Keratinocyte (primary cell): Measurements from ENCODE around the gene SATB2. TPM values are rescaled to one million over a fixed set of nuclear protein-coding genes. Genes with fewer than 3 reads are reported as not detected.

Source experiments
- DNase-seq: peaks from one replicate; pipeline ENCODE4 v3.0.0-alpha.2; 2011; ENCODE audit warnings: low read depth, missing footprints, low spot score
- FAIRE-seq: peaks from 2 replicates; lab custom pipeline; 2011; peaks lifted over from hg19 to GRCh38; lab: Jason Lieb, UNC
- H2AFZ ChIP-seq: 2 replicates; pipeline ENCODE4 v1.6.0; 2012; ENCODE audit warnings: low read length, control low read depth, inconsistent platforms; ENCODE audit not compliant: control insufficient read depth
- H3K27ac ChIP-seq: 2 replicates; pipeline ENCODE4 v1.5.1; 2011; ENCODE audit warnings: low read length; ENCODE audit not compliant: control insufficient read depth, insufficient read depth
- H3K27me3 ChIP-seq: 3 replicates; pipeline ENCODE4 v1.6.0; 2011; ENCODE audit warnings: low read length; ENCODE audit not compliant: control insufficient read depth, insufficient read depth; ENCODE audit errors: extremely low read depth
- H3K36me3 ChIP-seq, 2 experiments: 2 replicates in 1 of 2; 3 replicates in 1 of 2; pipeline ENCODE4 v1.5.1; 2011; ENCODE audit warnings: low read length in 2 of 2, mild to moderate bottlenecking in 1 of 2; ENCODE audit not compliant: control insufficient read depth in 2 of 2, insufficient read depth in 2 of 2; ENCODE audit errors: extremely low read depth in 1 of 2
- H3K4me1 ChIP-seq: 3 replicates; pipeline ENCODE4 v1.5.1; 2011; ENCODE audit warnings: low read length; ENCODE audit not compliant: control insufficient read depth, insufficient read depth; ENCODE audit errors: extremely low read depth
- H3K4me2 ChIP-seq: 3 replicates; pipeline ENCODE4 v1.6.0; 2011; ENCODE audit warnings: low read depth, low read length; ENCODE audit not compliant: control insufficient read depth, insufficient read depth; ENCODE audit errors: extremely low read depth
- H3K4me3 ChIP-seq, 3 experiments: fragments of 200-600 bp in 1 of 3; sonication (generic) in 1 of 3; 2 replicates in 2 of 3; 3 replicates in 1 of 3; pipeline ENCODE4 v1.5.1; 2011 to 2016; ENCODE audit warnings: low read length in 3 of 3, mild to moderate bottlenecking in 3 of 3, control low read depth in 2 of 3, inconsistent platforms in 1 of 3, low read depth in 1 of 3, mixed read lengths in 1 of 3, mixed run types in 1 of 3, moderate library complexity in 1 of 3; ENCODE audit not compliant: control insufficient read depth in 2 of 3, insufficient read depth in 2 of 3; ENCODE audit errors: extremely low read depth in 1 of 3
- H3K79me2 ChIP-seq: 2 replicates; pipeline ENCODE4 v1.6.0; 2012; ENCODE audit warnings: low read length; ENCODE audit not compliant: control insufficient read depth, insufficient read depth
- H3K9ac ChIP-seq: 3 replicates; pipeline ENCODE4 v1.6.0; 2011; ENCODE audit warnings: low read length; ENCODE audit not compliant: control insufficient read depth, insufficient read depth; ENCODE audit errors: extremely low read depth
- H3K9me1 ChIP-seq: 3 replicates; pipeline ENCODE4 v1.6.0; 2011; ENCODE audit warnings: low read length; ENCODE audit not compliant: control insufficient read depth, insufficient read depth; ENCODE audit errors: extremely low read depth
- H3K9me3 ChIP-seq: 2 replicates; pipeline ENCODE4 v1.5.1; 2012; ENCODE audit warnings: low read depth, low read length; ENCODE audit not compliant: control insufficient read depth
- H4K20me1 ChIP-seq: 3 replicates; pipeline ENCODE4 v1.6.0; 2011; ENCODE audit warnings: low read length; ENCODE audit not compliant: control insufficient read depth, insufficient read depth; ENCODE audit errors: extremely low read depth
- CTCF ChIP-seq, 3 experiments: IDR thresholded peaks in 1 of 3; conservative IDR thresholded peaks in 1 of 3; optimal IDR thresholded peaks in 1 of 3; 2 replicates in 2 of 3; 3 replicates in 1 of 3; pipeline versions ENCODE3 to v1.5.1; 2011; ENCODE audit warnings: low read length in 3 of 3, mild to moderate bottlenecking in 3 of 3, moderate library complexity in 2 of 3, control low read depth in 1 of 3, inconsistent platforms in 1 of 3; ENCODE audit not compliant: insufficient read depth in 2 of 3; ENCODE audit errors: extremely low read depth in 1 of 3
- EZH2 ChIP-seq: IDR thresholded peaks from one replicate; pipeline ENCODE4 v1.6.1; 2012; ENCODE audit warnings: inconsistent platforms, mild to moderate bottlenecking, low read length, moderate library complexity
- dilution Hi-C: fragments of 300-500 bp; cut with MboI; formaldehyde crosslinking; loops from one replicate; pipeline ENCODE4 v1.7.0; 2020; ENCODE audit warnings: low sequenced_read_pairs; ENCODE audit not compliant: extremely low pct_ligation_motif_present
- polyA plus RNA-seq, 5 experiments: library from polyadenylated mRNA; depleted of rRNA in 3 of 5; stranded (reverse) in 3 of 5; stranded (forward) in 1 of 5; unstranded in 1 of 5; fragments of >200 nt; gene quantifications; 1 replicate in 1 of 5; 2 replicates in 3 of 5; 3 replicates in 1 of 5; pipeline versions ENCODE4 v1.2.1 to v1.2.3, GENCODE V29; 2011 to 2012; ENCODE audit warnings: missing spikeins in 2 of 5, low read depth in 1 of 5, low replicate concordance in 1 of 5

SATB2 gene
- polyA plus RNA-seq, 1 donor (not counting 4 experiments of a cell fraction or from before 2014, with no cell fraction given): 1.4 TPM

DNA sequence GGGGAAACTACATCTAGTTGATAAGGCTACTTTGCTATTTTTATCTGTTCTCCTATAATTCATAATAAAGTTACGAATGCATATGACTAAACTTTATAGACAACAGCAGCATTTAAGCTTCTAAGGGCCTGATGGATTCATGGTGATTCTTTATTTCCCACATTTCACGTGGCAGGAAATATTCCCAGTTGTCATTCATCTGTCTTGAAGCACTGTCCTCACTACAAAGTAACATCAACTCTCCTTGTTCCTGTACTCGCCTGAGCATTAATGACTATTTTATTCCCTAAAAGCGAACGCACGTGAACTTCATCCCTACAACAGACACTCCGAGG, 2.6 kb downstream of the SATB2 start:
- H3K4me2 ChIP-seq: peak overlapping the region; percentile 67
- H3K9me3 ChIP-seq: no peaks in the 10 kb centered on the region
- dilution Hi-C loops: no loop called here
- peak overlapping the region in 2 of 3 experiments; percentile 33 to 49 for H3K4me3 ChIP-seq
- H3K9ac ChIP-seq: no peak overlapping the region
- no peaks in the 10 kb centered on the region for H3K9me1 ChIP-seq
- TF ChIP-seq CTCF (optimal IDR thresholded peaks at IDR 0.05 in 1 of 3, IDR thresholded peaks at IDR 0.05 in 1 of 3, conservative IDR thresholded peaks at IDR 0.05 in 1 of 3; ENCODE audit: extremely low read depth in 1 of 3, insufficient read depth in 2 of 3, low read length in 3 of 3) (no peak), EZH2 (no peak)
- no peak overlapping the region for H3K27ac ChIP-seq
- H3K36me3 ChIP-seq: no peaks in the 10 kb centered on the region
- peaks cover 13% of the 10 kb centered on the region for H3K4me1 ChIP-seq
- no peak for FAIRE-seq
- H4K20me1 ChIP-seq: no peaks in the 10 kb centered on the region
- no peak for DNase-seq
- no peaks in the 10 kb centered on the region for H3K79me2 ChIP-seq
- peaks cover 37% of the 10 kb centered on the region for H3K27me3 ChIP-seq
- H2AFZ ChIP-seq: peak overlapping the region; percentile 56

DNA sequence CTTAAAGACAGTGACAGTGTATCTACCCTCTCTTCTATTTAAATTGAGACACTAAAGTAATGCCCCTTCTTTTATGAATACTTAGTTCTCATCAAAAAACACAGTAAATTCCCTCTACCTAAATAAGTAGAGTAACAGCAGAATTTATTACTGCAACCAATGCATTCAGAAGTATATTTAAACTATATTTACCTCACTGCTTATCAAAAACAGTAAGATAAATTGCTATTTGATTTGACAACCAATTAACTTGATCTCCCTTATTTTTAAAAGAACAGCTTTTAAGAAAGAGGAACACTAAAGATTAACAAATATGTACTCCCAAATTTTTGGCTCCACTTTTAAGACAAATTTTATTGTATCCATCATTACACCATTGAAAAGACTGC, 4.8 kb downstream of the SATB2 start:
- no peaks in the 10 kb centered on the region for H3K36me3 ChIP-seq
- no peaks in the 10 kb centered on the region for H3K79me2 ChIP-seq
- H3K27ac ChIP-seq: no peak overlapping the region
- TF ChIP-seq EZH2 (no peak), CTCF (optimal IDR thresholded peaks at IDR 0.05 in 1 of 3, IDR thresholded peaks at IDR 0.05 in 1 of 3, conservative IDR thresholded peaks at IDR 0.05 in 1 of 3; ENCODE audit: extremely low read depth in 1 of 3, insufficient read depth in 2 of 3, low read length in 3 of 3) (no peak)
- no peak overlapping the region for H3K9ac ChIP-seq
- DNase-seq (no peak), FAIRE-seq (no peak)
- H3K4me1 ChIP-seq: peaks cover 12% of the 10 kb centered on the region
- H2AFZ ChIP-seq: no peak overlapping the region
- dilution Hi-C loops: no loop called here
- no peak overlapping the region for H3K4me3 ChIP-seq
- H3K4me2 ChIP-seq: no peak overlapping the region
- no peaks in the 10 kb centered on the region for H3K9me1 ChIP-seq
- H3K9me3 ChIP-seq: no peaks in the 10 kb centered on the region
- no peaks in the 10 kb centered on the region for H4K20me1 ChIP-seq
- H3K27me3 ChIP-seq: peaks cover 28% of the 10 kb centered on the region
